GM12891 (cell line): ENCODE measurements around the gene FBXL7.

Experiments used
- POLR2A ChIP-seq: IDR thresholded peaks from 2 replicates; pipeline ENCODE4 v1.6.1; 2011; ENCODE audit warnings: low read depth, low read length, control low read depth
- POLR2AphosphoS5 ChIP-seq: IDR thresholded peaks from 2 replicates; pipeline ENCODE4 v1.6.1; 2011; ENCODE audit warnings: low read depth, low read length, control low read depth
- TAF1 ChIP-seq: IDR thresholded peaks from 2 replicates; pipeline ENCODE4 v1.6.1; 2011; ENCODE audit warnings: low read depth, low read length, control low read depth

DNA sequence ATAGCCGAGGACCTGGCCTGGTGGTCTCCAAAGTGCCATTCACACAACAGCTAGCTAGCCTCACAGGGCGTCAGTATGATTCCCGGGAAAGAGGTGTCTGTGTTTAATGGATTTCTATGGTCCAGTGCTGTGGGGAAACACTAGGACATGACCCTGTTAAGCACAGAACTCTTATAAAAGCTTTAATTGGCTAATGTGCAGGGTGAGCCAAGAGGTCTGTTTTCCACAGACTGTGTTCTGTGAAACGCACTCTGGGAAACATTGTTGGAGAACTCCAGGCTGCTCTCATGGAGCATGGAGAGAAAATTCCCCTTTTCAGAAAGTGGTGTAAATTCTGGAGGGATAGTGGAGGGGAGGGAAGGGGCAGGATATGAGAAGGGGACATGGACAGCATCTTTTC lies 331.4 kb downstream of the FBXL7 start:
- TF ChIP-seq POLR2AphosphoS5 (no peak), TAF1 (no peak), POLR2A (no peak)
